ENCODE measurements around the gene ASZ1.
"Not testable (repeated sequence)": the region's sequence is repeated elsewhere in the genome, so short reads cannot be mapped to it uniquely, and the experiment has no call there.

Gene ASZ1, protein sequence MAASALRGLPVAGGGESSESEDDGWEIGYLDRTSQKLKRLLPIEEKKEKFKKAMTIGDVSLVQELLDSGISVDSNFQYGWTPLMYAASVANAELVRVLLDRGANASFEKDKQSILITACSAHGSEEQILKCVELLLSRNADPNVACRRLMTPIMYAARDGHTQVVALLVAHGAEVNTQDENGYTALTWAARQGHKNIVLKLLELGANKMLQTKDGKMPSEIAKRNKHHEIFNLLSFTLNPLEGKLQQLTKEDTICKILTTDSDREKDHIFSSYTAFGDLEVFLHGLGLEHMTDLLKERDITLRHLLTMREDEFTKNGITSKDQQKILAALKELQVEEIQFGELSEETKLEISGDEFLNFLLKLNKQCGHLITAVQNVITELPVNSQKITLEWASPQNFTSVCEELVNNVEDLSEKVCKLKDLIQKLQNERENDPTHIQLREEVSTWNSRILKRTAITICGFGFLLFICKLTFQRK

GRCh38 chr7:117427258-117427701 is at the start of gene ASZ1:
TSS of gene ASZ1 (minus strand) at chr7:117427493. CDS start at chr7:117427460, 33 bp downstream.
- DNase-seq (ENCODE audit: low spot score) = no peak
- TF ChIP-seq, protein P1, sequence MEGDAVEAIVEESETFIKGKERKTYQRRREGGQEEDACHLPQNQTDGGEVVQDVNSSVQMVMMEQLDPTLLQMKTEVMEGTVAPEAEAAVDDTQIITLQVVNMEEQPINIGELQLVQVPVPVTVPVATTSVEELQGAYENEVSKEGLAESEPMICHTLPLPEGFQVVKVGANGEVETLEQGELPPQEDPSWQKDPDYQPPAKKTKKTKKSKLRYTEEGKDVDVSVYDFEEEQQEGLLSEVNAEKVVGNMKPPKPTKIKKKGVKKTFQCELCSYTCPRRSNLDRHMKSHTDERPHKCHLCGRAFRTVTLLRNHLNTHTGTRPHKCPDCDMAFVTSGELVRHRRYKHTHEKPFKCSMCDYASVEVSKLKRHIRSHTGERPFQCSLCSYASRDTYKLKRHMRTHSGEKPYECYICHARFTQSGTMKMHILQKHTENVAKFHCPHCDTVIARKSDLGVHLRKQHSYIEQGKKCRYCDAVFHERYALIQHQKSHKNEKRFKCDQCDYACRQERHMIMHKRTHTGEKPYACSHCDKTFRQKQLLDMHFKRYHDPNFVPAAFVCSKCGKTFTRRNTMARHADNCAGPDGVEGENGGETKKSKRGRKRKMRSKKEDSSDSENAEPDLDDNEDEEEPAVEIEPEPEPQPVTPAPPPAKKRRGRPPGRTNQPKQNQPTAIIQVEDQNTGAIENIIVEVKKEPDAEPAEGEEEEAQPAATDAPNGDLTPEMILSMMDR (IDR thresholded peaks at IDR 0.05; ENCODE audit: extremely low read depth, missing control alignments) = no peak

DNA sequence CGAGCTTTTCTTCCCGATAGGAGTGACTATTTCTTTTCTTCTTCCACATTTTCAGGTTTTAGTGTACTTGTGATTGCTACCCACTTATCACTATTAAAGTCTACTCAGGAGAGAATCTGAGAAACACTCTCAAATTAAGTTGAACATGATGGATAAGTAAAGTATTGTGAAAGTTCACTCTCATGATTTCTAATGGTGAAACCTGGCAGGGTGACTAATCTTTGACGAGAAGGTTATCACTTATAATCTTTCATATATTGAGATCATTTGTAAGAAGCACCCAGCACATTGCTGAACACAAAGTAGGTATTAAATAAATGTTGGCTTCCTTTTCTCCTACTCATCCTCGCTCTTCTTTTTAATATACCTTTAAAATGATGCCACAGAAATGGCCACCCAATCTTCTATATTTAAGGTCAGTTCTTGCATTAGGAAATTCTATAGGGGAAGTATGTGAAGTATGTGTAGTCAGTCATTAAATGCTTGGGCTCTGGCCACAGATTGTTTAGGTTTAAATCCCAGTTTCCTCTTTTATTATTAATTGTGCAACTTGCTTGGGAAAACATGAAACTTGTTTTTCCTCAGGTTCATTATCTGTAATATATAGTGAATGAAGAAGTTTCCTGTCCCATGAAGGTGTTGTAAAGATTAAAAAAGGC is 49.4 kb upstream of the ASZ1 start:
- no peak for DNase-seq (ENCODE audit: low spot score)
- TF ChIP-seq, protein P1 (IDR thresholded peaks at IDR 0.05; ENCODE audit: extremely low read depth, missing control alignments) = no peak

DNA sequence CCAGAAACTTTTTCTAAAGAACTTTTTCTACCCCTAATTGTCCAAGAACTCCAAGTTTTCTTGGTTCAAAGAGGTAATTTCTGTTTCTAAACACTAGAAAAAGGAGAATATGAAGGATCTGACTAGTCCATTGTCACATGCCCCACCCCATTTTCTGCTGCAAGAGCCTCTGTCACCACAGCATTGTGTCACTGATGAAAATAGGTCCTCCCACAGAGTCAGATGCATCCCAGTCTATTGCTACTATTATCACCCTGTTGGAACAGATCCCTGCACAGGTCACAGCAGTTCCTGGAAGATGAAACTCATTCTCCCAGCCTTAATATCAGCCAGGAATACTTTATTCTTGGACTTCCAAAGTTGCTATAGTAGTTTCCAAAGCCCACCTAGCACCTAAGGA is 45.0 kb upstream of the ASZ1 start:
- no peak for DNase-seq (ENCODE audit: low spot score)
- TF ChIP-seq, protein P1 (IDR thresholded peaks at IDR 0.05; ENCODE audit: extremely low read depth, missing control alignments) = no peak

DNA sequence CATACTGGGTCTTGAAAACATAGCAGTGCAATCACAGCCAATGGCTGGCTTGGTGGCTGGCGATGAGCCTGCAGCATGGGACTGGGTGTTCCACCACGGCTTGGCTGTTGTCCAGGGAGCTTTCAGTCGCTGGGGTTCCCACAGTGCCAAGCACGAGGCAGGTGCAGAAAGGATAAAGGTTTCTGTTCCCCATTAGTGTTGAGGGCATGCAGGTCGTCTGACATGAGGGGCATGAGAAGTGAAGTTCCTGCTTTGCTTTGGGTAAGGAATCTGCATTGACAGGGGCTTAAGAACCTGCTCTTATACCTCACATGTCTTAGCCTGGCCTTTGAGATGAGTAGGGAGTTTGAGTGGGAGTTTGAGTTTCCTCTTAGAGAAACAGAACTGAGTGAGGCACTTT is 43.5 kb upstream of the ASZ1 start:
- TF ChIP-seq, protein P1 (IDR thresholded peaks at IDR 0.05; ENCODE audit: extremely low read depth, missing control alignments) = no peak

DNA sequence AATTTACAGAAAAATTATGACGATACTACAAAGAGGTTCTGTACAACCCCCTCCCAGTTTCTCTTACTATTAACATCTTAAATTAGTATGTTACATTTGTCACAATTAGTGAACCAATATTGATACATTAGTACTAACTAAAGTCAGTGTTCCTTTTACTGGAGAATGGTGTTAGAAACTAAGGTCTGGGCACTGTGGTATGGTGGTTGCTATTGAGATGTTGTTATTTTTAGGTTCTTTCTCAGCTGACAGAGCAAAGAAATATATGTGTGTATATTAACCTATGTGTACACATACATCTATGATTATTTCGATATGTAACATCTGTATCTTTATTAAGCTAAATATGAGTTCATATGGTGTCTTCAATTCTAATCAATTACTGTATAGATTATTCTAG is 40.9 kb upstream of the ASZ1 start:
- no peak for DNase-seq (ENCODE audit: low spot score)
- TF ChIP-seq, protein P1 (IDR thresholded peaks at IDR 0.05; ENCODE audit: extremely low read depth, missing control alignments) = no peak

More for the DNA sequence above, 43.5 kb upstream of the ASZ1 start:
- peak; percentile 15 for DNase-seq (ENCODE audit: low spot score)

DNA sequence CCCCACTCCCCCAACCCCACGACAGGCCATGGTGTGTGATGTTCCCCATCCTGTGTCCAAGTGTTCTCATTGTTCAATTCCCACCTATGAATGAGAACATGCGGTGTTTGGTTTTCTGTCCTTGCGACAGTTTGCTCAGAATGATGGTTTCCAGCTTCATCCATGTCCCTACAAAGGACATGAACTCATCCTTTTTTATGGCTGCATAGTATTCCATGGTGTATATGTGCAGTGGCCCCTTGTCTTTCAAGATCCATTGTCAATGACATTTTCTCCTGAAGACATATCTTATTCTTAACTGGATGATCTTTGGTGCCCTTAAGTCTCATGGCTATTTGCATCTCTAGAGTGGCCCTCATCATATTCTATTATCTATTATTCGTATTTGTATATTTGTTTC is 33.5 kb upstream of the ASZ1 start:
- DNase-seq (ENCODE audit: low spot score) = not testable (repeated sequence)

DNA sequence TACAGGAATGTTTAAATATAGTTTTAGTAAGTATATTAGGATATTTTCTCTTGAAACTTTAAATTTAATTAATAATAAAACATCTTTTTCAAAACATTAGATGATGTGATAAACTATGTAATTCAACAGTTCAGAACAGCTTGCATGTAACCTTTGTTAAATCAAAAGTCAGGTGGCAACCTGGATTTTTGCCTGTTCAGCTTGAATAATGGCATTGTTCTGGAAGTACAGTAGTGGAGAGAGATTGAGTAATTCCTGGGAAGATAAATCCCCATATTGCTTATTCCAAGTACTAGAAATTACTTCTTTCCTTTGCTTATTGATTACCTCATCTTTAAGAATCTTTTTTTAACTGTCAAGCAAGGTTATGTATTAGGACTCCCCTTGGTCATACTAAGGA is 32.4 kb upstream of the ASZ1 start:
- TF ChIP-seq, protein P1 (IDR thresholded peaks at IDR 0.05; ENCODE audit: extremely low read depth, missing control alignments) = no peak
- DNase-seq (ENCODE audit: low spot score) = no peak
